DLD1 (cell line): ENCODE data around the gene MAP1B.

Source experiments
- in situ Hi-C: cut with HindIII; loops from 2 replicates; pipeline ENCODE4 v1.10.0; 2017; ENCODE audit warnings: low sequenced_read_pairs

Gene MAP1B

GRCh38 chr5:72216756-72217155, 109.5 kb downstream of the MAP1B start:
- in situ Hi-C loops, result no loop called here

- in situ Hi-C loops, result no loop called here
Measured at GRCh38 chr5:72221099-72221498, 113.8 kb downstream of the MAP1B start.

GRCh38 chr5:72221541-72221940, 114.3 kb downstream of the MAP1B start:
- in situ Hi-C loops, result no loop called here

GRCh38 chr5:72222521-72222920, 115.2 kb downstream of the MAP1B start:
- in situ Hi-C loops, result no loop called here

GRCh38 chr5:72223371-72223770, 116.1 kb downstream of the MAP1B start:
- in situ Hi-C loops, result no loop called here

- in situ Hi-C loops, result no loop called here
Measured at GRCh38 chr5:72224946-72225463, 117.7 kb downstream of the MAP1B start.

- in situ Hi-C loops, result no loop called here
Measured at GRCh38 chr5:72225741-72226140, 118.5 kb downstream of the MAP1B start.

- in situ Hi-C loops, result no loop called here
Measured at GRCh38 chr5:72226950-72227349, 119.7 kb downstream of the MAP1B start.

- in situ Hi-C loops, result no loop called here
Measured at GRCh38 chr5:72228960-72229359, 121.7 kb downstream of the MAP1B start.

GRCh38 chr5:72231991-72232703, 124.9 kb downstream of the MAP1B start:
- in situ Hi-C loops, result no loop called here

GRCh38 chr5:72232838-72233237, 125.6 kb downstream of the MAP1B start:
- in situ Hi-C loops, result no loop called here

- in situ Hi-C loops, result no loop called here
Measured at GRCh38 chr5:72233835-72234234, 126.6 kb downstream of the MAP1B start.

- in situ Hi-C loops, result no loop called here
Measured at GRCh38 chr5:72234265-72234700, 127.0 kb downstream of the MAP1B start.

GRCh38 chr5:72234868-72235267, 127.6 kb downstream of the MAP1B start:
- in situ Hi-C loops, result no loop called here

- in situ Hi-C loops, result no loop called here
Measured at GRCh38 chr5:72235725-72236124, 128.4 kb downstream of the MAP1B start.

- in situ Hi-C loops, result no loop called here
Measured at GRCh38 chr5:72237415-72237814, 130.1 kb downstream of the MAP1B start.

- in situ Hi-C loops, result no loop called here
Measured at GRCh38 chr5:72237879-72238278, 130.6 kb downstream of the MAP1B start.

- in situ Hi-C loops, result no loop called here
Measured at GRCh38 chr5:72238712-72239445, 131.6 kb downstream of the MAP1B start.

GRCh38 chr5:72241346-72242003, 134.2 kb downstream of the MAP1B start:
- in situ Hi-C loops, result loop anchor here (10.0 kb wide), 1 partner anchor 117 kb away; no protein-coding TSS in a partner anchor

GRCh38 chr5:72242796-72243475, 135.7 kb downstream of the MAP1B start:
- in situ Hi-C loops, result loop anchor here (10.0 kb wide), 1 partner anchor 118 kb away; no protein-coding TSS in a partner anchor

- in situ Hi-C loops, result loop anchor here (10.0 kb wide), 1 partner anchor 119 kb away; no protein-coding TSS in a partner anchor
Measured at GRCh38 chr5:72243706-72244105, 136.4 kb downstream of the MAP1B start.
